Fibroblast of skin of right quadriceps (primary cell): ENCODE results near the gene LRRC32.

ENCODE experiments used
- DNase-seq: peaks from one replicate; pipeline ENCODE4 v3.0.0-alpha.2; 2013

The LRRC32 gene

GRCh38 chr11:76698321-76699043 is 27.9 kb upstream of the LRRC32 start:
- DNase-seq = no peak

- DNase-seq = no peak
Measured at GRCh38 chr11:76696756-76697155, 26.2 kb upstream of the LRRC32 start.

- DNase-seq = no peak
Measured at GRCh38 chr11:76695771-76696170, 25.2 kb upstream of the LRRC32 start.

- DNase-seq = no peak
Measured at GRCh38 chr11:76695133-76695532, 24.6 kb upstream of the LRRC32 start.

GRCh38 chr11:76694664-76695063 is 24.1 kb upstream of the LRRC32 start:
- DNase-seq = peak; percentile 72

- DNase-seq = no peak
Measured at GRCh38 chr11:76693806-76694205, 23.3 kb upstream of the LRRC32 start.

GRCh38 chr11:76692956-76693355 is 22.4 kb upstream of the LRRC32 start:
- DNase-seq = no peak

- no peak for DNase-seq
Measured at GRCh38 chr11:76691655-76692054, 21.1 kb upstream of the LRRC32 start.

- no peak for DNase-seq
Measured at GRCh38 chr11:76690736-76691135, 20.2 kb upstream of the LRRC32 start.

GRCh38 chr11:76689313-76690260 is 19.0 kb upstream of the LRRC32 start:
- no peak for DNase-seq

- no peak for DNase-seq
Measured at GRCh38 chr11:76688146-76688545, 17.6 kb upstream of the LRRC32 start.

- no peak for DNase-seq
Measured at GRCh38 chr11:76686261-76687079, 15.9 kb upstream of the LRRC32 start.

- no peak for DNase-seq
Measured at GRCh38 chr11:76685831-76686230, 15.3 kb upstream of the LRRC32 start.

- DNase-seq = no peak
Measured at GRCh38 chr11:76685237-76685636, 14.7 kb upstream of the LRRC32 start.

- no peak for DNase-seq
Measured at GRCh38 chr11:76684516-76684915, 14.0 kb upstream of the LRRC32 start.

- DNase-seq = no peak
Measured at GRCh38 chr11:76683161-76684095, 12.9 kb upstream of the LRRC32 start.

GRCh38 chr11:76682684-76683083 is 12.1 kb upstream of the LRRC32 start:
- no peak for DNase-seq

- no peak for DNase-seq
Measured at GRCh38 chr11:76682106-76682505, 11.6 kb upstream of the LRRC32 start.

- peak; percentile 63 for DNase-seq
Measured at GRCh38 chr11:76680518-76681425, 10.2 kb upstream of the LRRC32 start.

GRCh38 chr11:76678321-76678720 is 7.8 kb upstream of the LRRC32 start:
- no peak for DNase-seq

GRCh38 chr11:76677458-76677765 is 6.9 kb upstream of the LRRC32 start:
- peak; percentile 51 for DNase-seq
